CD14-positive monocyte (primary cell): ENCODE results near the gene YDJC. TPM values are rescaled to one million over a fixed set of nuclear protein-coding genes. Genes with fewer than 3 reads are reported as not detected.

Source experiments
- DNase-seq, 3 donors: peaks; one replicate each; pipeline ENCODE4 v3.0.0-alpha.2; 2011 to 2022
- H2AFZ ChIP-seq: 2 replicates; pipeline ENCODE4 v1.6.0; 2012; ENCODE audit warnings: mild to moderate bottlenecking, low read depth, low read length, inconsistent platforms; ENCODE audit not compliant: insufficient read depth, poor library complexity, severe bottlenecking
- H3K27ac ChIP-seq, 2 donors: 1 replicate in 1 of 2; 2 replicates in 1 of 2; pipeline ENCODE4 v1.5.1; 2012 to 2013; ENCODE audit warnings: low read length in 2 of 2, control low read depth in 1 of 2, inconsistent platforms in 1 of 2, low read depth in 1 of 2, mild to moderate bottlenecking in 1 of 2
- H3K27me3 ChIP-seq, 2 donors: one replicate each; pipeline versions ENCODE4 v1.6.0 to v1.6.1; 2011 to 2013; ENCODE audit warnings: low read length in 2 of 2; ENCODE audit not compliant: control insufficient read depth in 2 of 2, insufficient read depth in 2 of 2
- H3K36me3 ChIP-seq, 2 donors: replicated peaks in 1 of 2; 1 replicate in 1 of 2; 2 replicates in 1 of 2; pipeline versions ENCODE4 v1.5.1 to v1.6.1; 2012 to 2013; ENCODE audit warnings: low read length in 2 of 2, control low read depth in 1 of 2, inconsistent platforms in 1 of 2, mild to moderate bottlenecking in 1 of 2; ENCODE audit not compliant: insufficient read depth in 2 of 2, control insufficient read depth in 1 of 2
- H3K4me1 ChIP-seq, 2 donors: 1 replicate in 1 of 2; 2 replicates in 1 of 2; pipeline versions ENCODE4 v1.5.1 to v1.6.1; 2012 to 2013; ENCODE audit warnings: low read length in 2 of 2, control low read depth in 1 of 2, inconsistent platforms in 1 of 2, mild to moderate bottlenecking in 1 of 2, moderate library complexity in 1 of 2; ENCODE audit not compliant: insufficient read depth in 2 of 2, control insufficient read depth in 1 of 2
- H3K4me2 ChIP-seq: replicated peaks from 2 replicates; pipeline ENCODE3; 2012; ENCODE audit warnings: low read length, moderate library complexity, mild to moderate bottlenecking; ENCODE audit not compliant: poor library complexity, severe bottlenecking; ENCODE audit errors: extremely low read depth
- H3K4me3 ChIP-seq, 3 experiments: fragments of 200-600 bp in 1 of 3; sonication (generic) in 1 of 3; replicated peaks in 1 of 3; 1 replicate in 2 of 3; 2 replicates in 1 of 3; pipeline ENCODE4 v1.5.1; 2011 to 2013; ENCODE audit warnings: low read length in 3 of 3, mild to moderate bottlenecking in 3 of 3, control low read depth in 2 of 3, low read depth in 2 of 3, inconsistent platforms in 1 of 3, moderate library complexity in 1 of 3
- H3K79me2 ChIP-seq: 2 replicates; pipeline ENCODE4 v1.6.0; 2012; ENCODE audit warnings: mild to moderate bottlenecking, control low read depth, inconsistent platforms, low read length, moderate library complexity; ENCODE audit not compliant: insufficient read depth
- H3K9ac ChIP-seq: 2 replicates; pipeline ENCODE4 v1.6.0; 2017; ENCODE audit warnings: low read length, mild to moderate bottlenecking; ENCODE audit not compliant: insufficient read depth, poor library complexity, severe bottlenecking
- H3K9me3 ChIP-seq, 2 donors: replicated peaks in 1 of 2; 1 replicate in 1 of 2; 2 replicates in 1 of 2; pipeline versions ENCODE4 v1.5.1 to v1.6.1; 2012 to 2013; ENCODE audit warnings: low read length in 2 of 2, control low read depth in 1 of 2; ENCODE audit not compliant: control insufficient read depth in 1 of 2, insufficient read depth in 1 of 2
- H4K20me1 ChIP-seq: 2 replicates; pipeline ENCODE4 v1.6.0; 2012; ENCODE audit warnings: mild to moderate bottlenecking, low read length, control low read depth, moderate library complexity; ENCODE audit not compliant: insufficient read depth
- H3K27ac Mint-ChIP-seq, 7 donors: one replicate each; pipeline ENCODE4 v1.8.0; 2020; ENCODE audit warnings: mild to moderate bottlenecking in 7 of 7, mixed read lengths in 7 of 7, moderate library complexity in 6 of 7, inconsistent platforms in 2 of 7
- H3K27me3 Mint-ChIP-seq, 3 donors: one replicate each; pipeline ENCODE4 v1.8.0; 2021 to 2022; ENCODE audit warnings: low read depth in 3 of 3, mild to moderate bottlenecking in 3 of 3, mixed read lengths in 3 of 3, moderate library complexity in 3 of 3, inconsistent platforms in 1 of 3
- H3K36me3 Mint-ChIP-seq, 2 donors: one replicate each; pipeline ENCODE4 v1.8.0; 2020; ENCODE audit warnings: mixed read lengths in 2 of 2, inconsistent platforms in 1 of 2, mild to moderate bottlenecking in 1 of 2
- H3K4me1 Mint-ChIP-seq: one replicate; pipeline ENCODE4 v1.8.0; 2020; ENCODE audit warnings: mild to moderate bottlenecking, mixed read lengths
- H3K4me3 Mint-ChIP-seq, 2 donors: one replicate each; pipeline ENCODE4 v1.8.0; 2020; ENCODE audit warnings: mild to moderate bottlenecking in 2 of 2, mixed read lengths in 2 of 2, moderate library complexity in 1 of 2
- H3K9me3 Mint-ChIP-seq, 7 donors: one replicate each; pipeline ENCODE4 v1.8.0; 2020 to 2022; ENCODE audit warnings: mixed read lengths in 7 of 7, mild to moderate bottlenecking in 6 of 7, moderate library complexity in 6 of 7, inconsistent platforms in 2 of 7
- WGBS: methylation state at CpG from one replicate; pipeline ENCODE4 v1.1.5; 2013; ENCODE audit warnings: missing lambda C conversion rate; ENCODE audit not compliant: insufficient coverage; 5-methylcytosine and 5-hydroxymethylcytosine counted together
- intact Hi-C, 2 donors: fragments of 100-400 bp; cut with micrococcal nuclease; formaldehyde crosslinking; loops; one replicate each; pipeline versions ENCODE4 v1.15.0 to v1.15.1; 2023
- polyA plus RNA-seq, 3 donors: library from polyadenylated mRNA; depleted of rRNA in 1 of 3; unstranded in 2 of 3; stranded (reverse) in 1 of 3; fragments of 300-500 nt in 2 of 3; fragments of >200 nt in 1 of 3; fragmentation: Illumina TruSeq in 2 of 3; gene quantifications; 1 replicate in 2 of 3; 2 replicates in 1 of 3; pipeline ENCODE4 v1.2.3, GENCODE V29; 2012 to 2021
- TF ChIP-seq, protein P1 (sequence below): fragments of 200-600 bp; IDR thresholded peaks from one replicate; pipeline ENCODE4 v1.8.0; 2022; ENCODE audit warnings: antibody characterized with exemption, mild to moderate bottlenecking

YDJC gene
- polyA plus RNA-seq, 3 donors: 26.5 to 32.9 (median 26.7) TPM

DNA sequence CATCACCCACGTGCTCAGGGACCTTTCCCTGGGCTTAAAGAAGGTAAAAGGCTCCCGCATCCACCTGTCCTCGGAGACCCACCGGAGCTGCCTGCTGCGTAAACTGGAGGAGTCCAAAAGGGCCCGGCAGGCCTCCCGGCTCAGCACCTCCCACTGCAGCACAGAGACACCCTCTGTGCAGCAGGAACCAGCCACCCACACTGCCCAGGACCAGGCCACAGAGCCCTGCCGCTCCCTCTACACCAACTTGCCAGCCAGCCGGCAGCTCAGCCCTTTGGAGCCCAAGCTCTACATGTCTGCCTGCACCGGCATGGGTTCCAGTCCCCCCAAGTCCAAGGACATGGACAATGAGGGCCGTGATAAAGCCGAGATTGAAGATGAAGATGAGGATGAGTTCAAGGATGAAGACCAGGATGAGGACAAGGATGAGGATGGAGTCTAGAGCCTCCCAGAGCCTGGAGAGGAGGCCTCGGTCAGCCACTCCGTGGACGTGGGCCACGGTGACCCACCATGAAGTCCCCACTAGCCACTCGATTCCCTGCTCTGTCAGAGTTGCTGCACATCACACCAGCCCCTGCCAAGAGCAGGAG, 6.9 kb upstream of the YDJC start:
- Histone ChIP-seq H4K20me1 (no peaks in the 10 kb centered on the region), H3K79me2 (no peaks in the 10 kb centered on the region), H3K4me2 (no peak overlapping the region), H3K27ac (no peak overlapping the region), H3K9ac (no peak overlapping the region), H2AFZ (no peak overlapping the region), H3K27me3 (no peaks in the 10 kb centered on the region), H3K9me3 (peaks cover 0 to 6% of the 10 kb centered on the region in 2 donors), H3K4me1 (peaks cover 10 to 13% of the 10 kb centered on the region in 2 donors), H3K4me3 (no peak overlapping the region), H3K36me3 (no peaks in the 10 kb centered on the region)
- H3K27ac Mint-ChIP-seq: no peak overlapping the region
- TF ChIP-seq, protein P1, sequence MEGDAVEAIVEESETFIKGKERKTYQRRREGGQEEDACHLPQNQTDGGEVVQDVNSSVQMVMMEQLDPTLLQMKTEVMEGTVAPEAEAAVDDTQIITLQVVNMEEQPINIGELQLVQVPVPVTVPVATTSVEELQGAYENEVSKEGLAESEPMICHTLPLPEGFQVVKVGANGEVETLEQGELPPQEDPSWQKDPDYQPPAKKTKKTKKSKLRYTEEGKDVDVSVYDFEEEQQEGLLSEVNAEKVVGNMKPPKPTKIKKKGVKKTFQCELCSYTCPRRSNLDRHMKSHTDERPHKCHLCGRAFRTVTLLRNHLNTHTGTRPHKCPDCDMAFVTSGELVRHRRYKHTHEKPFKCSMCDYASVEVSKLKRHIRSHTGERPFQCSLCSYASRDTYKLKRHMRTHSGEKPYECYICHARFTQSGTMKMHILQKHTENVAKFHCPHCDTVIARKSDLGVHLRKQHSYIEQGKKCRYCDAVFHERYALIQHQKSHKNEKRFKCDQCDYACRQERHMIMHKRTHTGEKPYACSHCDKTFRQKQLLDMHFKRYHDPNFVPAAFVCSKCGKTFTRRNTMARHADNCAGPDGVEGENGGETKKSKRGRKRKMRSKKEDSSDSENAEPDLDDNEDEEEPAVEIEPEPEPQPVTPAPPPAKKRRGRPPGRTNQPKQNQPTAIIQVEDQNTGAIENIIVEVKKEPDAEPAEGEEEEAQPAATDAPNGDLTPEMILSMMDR: no peak
- no peaks in the 10 kb centered on the region for H3K36me3 Mint-ChIP-seq
- peaks cover 12% of the 10 kb centered on the region for H3K4me1 Mint-ChIP-seq
- DNase-seq: no peak
- H3K9me3 Mint-ChIP-seq: peaks cover 0 to 8% (median 3%) of the 10 kb centered on the region in 7 donors
- no peak overlapping the region for H3K4me3 Mint-ChIP-seq
- 92% methylated on average over 17 of the region's 17 CpGs for WGBS
- intact Hi-C loops: no loop called here
- H3K27me3 Mint-ChIP-seq: peaks cover 1 to 4% (median 2%) of the 10 kb centered on the region in 3 donors

DNA sequence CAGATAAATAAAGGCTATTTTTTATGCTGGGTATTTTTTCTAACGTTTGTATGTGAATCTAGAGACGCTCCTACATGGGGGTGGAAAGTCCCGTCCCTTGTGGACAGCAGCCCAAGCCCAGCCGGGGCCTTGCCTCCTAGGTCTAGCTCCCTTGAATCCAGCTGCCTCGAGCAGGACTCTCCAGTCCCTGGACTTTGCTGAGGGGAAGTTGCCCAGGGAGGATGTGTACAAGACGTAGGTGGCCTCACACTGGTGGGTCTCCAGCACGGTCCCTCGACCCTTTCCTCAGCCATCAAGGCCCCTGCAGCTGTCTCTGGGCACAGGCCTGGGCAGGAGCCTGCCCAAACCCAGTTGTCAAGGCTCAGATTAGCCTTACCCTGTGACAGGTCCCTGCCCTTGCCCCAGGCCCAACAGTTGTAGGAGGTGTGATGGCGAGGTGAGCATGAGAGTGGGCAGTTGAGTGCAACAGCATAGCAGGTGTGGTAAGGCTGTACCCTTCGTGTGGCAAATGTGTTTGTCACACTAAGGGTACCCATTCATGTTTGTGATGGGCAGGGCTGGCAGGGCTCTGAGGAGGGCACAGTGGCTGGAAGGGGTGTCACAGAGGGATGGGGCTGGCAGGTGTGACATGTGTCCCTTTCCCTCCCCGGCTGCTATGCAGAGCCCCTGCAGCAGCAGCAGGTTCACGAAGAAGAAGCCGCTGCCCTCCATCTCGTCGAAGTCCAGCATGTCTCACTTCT, 6.1 kb upstream of the YDJC start:
- Histone ChIP-seq H3K4me2 (no peak overlapping the region), H3K36me3 (no peaks in the 10 kb centered on the region), H3K27ac (no peak overlapping the region), H2AFZ (no peak overlapping the region), H3K9me3 (peaks cover 0 to 6% of the 10 kb centered on the region in 2 donors), H3K9ac (no peak overlapping the region), H3K79me2 (no peaks in the 10 kb centered on the region), H3K4me3 (no peak overlapping the region), H4K20me1 (no peaks in the 10 kb centered on the region), H3K4me1 (peaks cover 2 to 5% of the 10 kb centered on the region in 2 donors), H3K27me3 (no peaks in the 10 kb centered on the region)
- Mint-ChIP-seq H3K27me3 (peaks cover 0 to 4% (median 2%) of the 10 kb centered on the region in 3 donors), H3K9me3 (peaks cover 0 to 8% (median 3%) of the 10 kb centered on the region in 7 donors), H3K4me3 (no peak overlapping the region), H3K36me3 (no peaks in the 10 kb centered on the region), H3K4me1 (peaks cover 4% of the 10 kb centered on the region), H3K27ac (no peak overlapping the region)
- WGBS: 93% methylated on average over 15 of the region's 15 CpGs
- DNase-seq: no peak
- TF ChIP-seq, protein P1: no peak
- intact Hi-C loops: no loop called here
